ENCODE data around the gene FAU.

Gene FAU

GRCh38 chr11:65110354-65110861 is 11.5 kb downstream of the FAU start:
- Mint-ChIP-seq H3K4me3 (peak overlapping the region; percentile 7), H3K4me1 (ENCODE audit: low read depth) (peaks cover 21% of the 10 kb centered on the region), H3K27me3 (ENCODE audit: low read depth) (no peaks in the 10 kb centered on the region), H3K27ac (peak overlapping the region; percentile 21), H3K9me3 (no peaks in the 10 kb centered on the region), H3K36me3 (ENCODE audit: low read depth) (peaks cover 10% of the 10 kb centered on the region)

- no peaks in the 10 kb centered on the region for H3K9me3 Mint-ChIP-seq
- peaks cover 13% of the 10 kb centered on the region for H3K36me3 Mint-ChIP-seq (ENCODE audit: low read depth)
- peak overlapping the region; percentile 21 for H3K27ac Mint-ChIP-seq
- peaks cover 24% of the 10 kb centered on the region for H3K4me1 Mint-ChIP-seq (ENCODE audit: low read depth)
- H3K27me3 Mint-ChIP-seq (ENCODE audit: low read depth): no peaks in the 10 kb centered on the region
- no peak overlapping the region for H3K4me3 Mint-ChIP-seq
These were observed 12.4 kb downstream of the FAU start for GRCh38 chr11:65109231-65110198.

GRCh38 chr11:65108469-65109123 is 13.3 kb downstream of the FAU start:
- Mint-ChIP-seq H3K4me1 (ENCODE audit: low read depth) (peaks cover 27% of the 10 kb centered on the region), H3K27ac (no peak overlapping the region), H3K9me3 (no peaks in the 10 kb centered on the region), H3K4me3 (no peak overlapping the region), H3K36me3 (ENCODE audit: low read depth) (peaks cover 15% of the 10 kb centered on the region), H3K27me3 (ENCODE audit: low read depth) (no peaks in the 10 kb centered on the region)

- H3K27me3 Mint-ChIP-seq (ENCODE audit: low read depth): no peaks in the 10 kb centered on the region
- H3K4me1 Mint-ChIP-seq (ENCODE audit: low read depth): peaks cover 25% of the 10 kb centered on the region
- H3K36me3 Mint-ChIP-seq (ENCODE audit: low read depth): peaks cover 17% of the 10 kb centered on the region
- no peak overlapping the region for H3K4me3 Mint-ChIP-seq
- H3K27ac Mint-ChIP-seq: no peak overlapping the region
- no peaks in the 10 kb centered on the region for H3K9me3 Mint-ChIP-seq
These were observed 14.0 kb downstream of the FAU start for GRCh38 chr11:65107751-65108468.

GRCh38 chr11:65107078-65107477 is 14.9 kb downstream of the FAU start:
- H3K27me3 Mint-ChIP-seq (ENCODE audit: low read depth): no peaks in the 10 kb centered on the region
- H3K9me3 Mint-ChIP-seq: no peaks in the 10 kb centered on the region
- peaks cover 17% of the 10 kb centered on the region for H3K36me3 Mint-ChIP-seq (ENCODE audit: low read depth)
- no peak overlapping the region for H3K27ac Mint-ChIP-seq
- H3K4me1 Mint-ChIP-seq (ENCODE audit: low read depth): peaks cover 25% of the 10 kb centered on the region
- H3K4me3 Mint-ChIP-seq: no peak overlapping the region

GRCh38 chr11:65104628-65105027 is 17.3 kb downstream of the FAU start:
- Mint-ChIP-seq H3K36me3 (ENCODE audit: low read depth) (peaks cover 14% of the 10 kb centered on the region), H3K27ac (no peak overlapping the region), H3K27me3 (ENCODE audit: low read depth) (no peaks in the 10 kb centered on the region), H3K9me3 (no peaks in the 10 kb centered on the region), H3K4me3 (no peak overlapping the region), H3K4me1 (ENCODE audit: low read depth) (peaks cover 7% of the 10 kb centered on the region)

- Mint-ChIP-seq H3K27me3 (ENCODE audit: low read depth) (no peaks in the 10 kb centered on the region), H3K27ac (no peak overlapping the region), H3K4me1 (ENCODE audit: low read depth) (peaks cover 10% of the 10 kb centered on the region), H3K36me3 (ENCODE audit: low read depth) (peaks cover 18% of the 10 kb centered on the region), H3K9me3 (no peaks in the 10 kb centered on the region), H3K4me3 (no peak overlapping the region)
These were observed 18.5 kb downstream of the FAU start for GRCh38 chr11:65103476-65103875.

GRCh38 chr11:65102142-65103095 is 19.5 kb downstream of the FAU start:
- H3K4me1 Mint-ChIP-seq (ENCODE audit: low read depth): peaks cover 10% of the 10 kb centered on the region
- H3K27me3 Mint-ChIP-seq (ENCODE audit: low read depth): no peaks in the 10 kb centered on the region
- H3K9me3 Mint-ChIP-seq: no peaks in the 10 kb centered on the region
- no peak overlapping the region for H3K27ac Mint-ChIP-seq
- peaks cover 18% of the 10 kb centered on the region for H3K36me3 Mint-ChIP-seq (ENCODE audit: low read depth)
- H3K4me3 Mint-ChIP-seq: no peak overlapping the region

- H3K27ac Mint-ChIP-seq: no peak overlapping the region
- no peaks in the 10 kb centered on the region for H3K27me3 Mint-ChIP-seq (ENCODE audit: low read depth)
- no peaks in the 10 kb centered on the region for H3K9me3 Mint-ChIP-seq
- peaks cover 12% of the 10 kb centered on the region for H3K36me3 Mint-ChIP-seq (ENCODE audit: low read depth)
- H3K4me1 Mint-ChIP-seq (ENCODE audit: low read depth): peaks cover 11% of the 10 kb centered on the region
- H3K4me3 Mint-ChIP-seq: no peak overlapping the region
These were observed 21.1 kb downstream of the FAU start for GRCh38 chr11:65100674-65101350.

- Mint-ChIP-seq H3K4me1 (ENCODE audit: low read depth) (peaks cover 6% of the 10 kb centered on the region), H3K27ac (no peak overlapping the region), H3K4me3 (peak overlapping the region; percentile 92), H3K36me3 (ENCODE audit: low read depth) (peaks cover 4% of the 10 kb centered on the region), H3K9me3 (no peaks in the 10 kb centered on the region), H3K27me3 (ENCODE audit: low read depth) (no peaks in the 10 kb centered on the region)
These were observed 25.0 kb downstream of the FAU start for GRCh38 chr11:65096926-65097325.

- Mint-ChIP-seq H3K27ac (peak within 1 kb of the TSS; percentile 96), H3K4me3 (peak within 1 kb of the TSS; percentile 92), H3K4me1 (ENCODE audit: low read depth) (peaks cover 6% of the 10 kb centered on the region), H3K27me3 (ENCODE audit: low read depth) (no peaks in the 10 kb centered on the region), H3K9me3 (no peaks in the 10 kb centered on the region), H3K36me3 (ENCODE audit: low read depth) (peaks cover 4% of the 10 kb centered on the region)
These were observed 25.7 kb downstream of the FAU start, which contains the start of gene VPS51 for GRCh38 chr11:65095974-65096806. TSS of gene VPS51 (plus strand) at chr11:65096214. CDS start at chr11:65096251, 37 bp downstream.

GRCh38 chr11:65095427-65095826 is 26.5 kb downstream of the FAU start:
- peaks cover 4% of the 10 kb centered on the region for H3K36me3 Mint-ChIP-seq (ENCODE audit: low read depth)
- peaks cover 6% of the 10 kb centered on the region for H3K4me1 Mint-ChIP-seq (ENCODE audit: low read depth)
- H3K9me3 Mint-ChIP-seq: no peaks in the 10 kb centered on the region
- H3K4me3 Mint-ChIP-seq: peak overlapping the region; percentile 92
- peak overlapping the region; percentile 96 for H3K27ac Mint-ChIP-seq
- H3K27me3 Mint-ChIP-seq (ENCODE audit: low read depth): no peaks in the 10 kb centered on the region

Measured in T-helper 1 cell treated with Interleukin-12 subunit alpha and Interleukin-12 subunit beta and Interleukin-4 antibody, amounts not matched to agents 30 μg/mL and 1 μg/mL, for 36 hours (primary cell).